Glomerular visceral epithelial cell (primary cell): ENCODE measurements around the gene FAM120A.

ENCODE experiments used
- DNase-seq: peaks from one replicate; pipeline ENCODE4 v3.0.0-alpha.2; 2016; ENCODE audit errors: extremely low spot score

FAM120A gene

DNA sequence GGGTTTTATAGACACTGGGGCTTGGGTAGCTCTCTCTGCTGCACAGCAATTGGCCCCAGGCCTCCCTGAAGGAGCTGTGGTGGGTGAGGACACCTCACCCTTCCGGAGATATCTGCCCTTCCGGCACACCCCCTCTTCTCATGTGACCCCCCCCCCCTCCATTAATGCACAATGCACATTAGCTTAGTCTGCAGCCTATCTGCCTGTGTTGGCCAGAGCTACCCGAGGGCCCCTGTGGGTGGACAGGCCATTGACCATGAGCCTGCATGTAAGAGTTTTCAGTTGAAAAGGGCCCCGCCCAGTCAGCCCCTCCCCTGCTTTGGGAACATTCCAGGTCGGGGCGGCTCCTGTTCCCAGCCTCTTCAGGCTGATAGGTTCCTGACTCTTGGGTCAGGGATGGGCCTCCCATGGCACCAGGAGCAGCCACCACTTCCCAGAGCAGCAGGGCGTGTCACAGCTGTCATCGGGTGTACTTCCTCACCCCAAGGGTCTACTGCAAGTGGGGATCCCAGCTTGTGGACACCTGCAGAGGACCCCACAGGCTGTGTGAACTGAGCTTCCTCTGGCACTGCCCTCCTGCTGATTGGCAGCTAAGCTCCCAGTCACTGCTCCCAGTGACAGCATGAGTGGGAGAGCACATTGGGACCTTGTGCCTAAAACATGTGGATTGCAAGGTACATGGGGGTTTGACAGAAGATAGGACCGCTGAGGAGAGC, 142.7 kb downstream of the FAM120A start:
- no peak for DNase-seq

DNA sequence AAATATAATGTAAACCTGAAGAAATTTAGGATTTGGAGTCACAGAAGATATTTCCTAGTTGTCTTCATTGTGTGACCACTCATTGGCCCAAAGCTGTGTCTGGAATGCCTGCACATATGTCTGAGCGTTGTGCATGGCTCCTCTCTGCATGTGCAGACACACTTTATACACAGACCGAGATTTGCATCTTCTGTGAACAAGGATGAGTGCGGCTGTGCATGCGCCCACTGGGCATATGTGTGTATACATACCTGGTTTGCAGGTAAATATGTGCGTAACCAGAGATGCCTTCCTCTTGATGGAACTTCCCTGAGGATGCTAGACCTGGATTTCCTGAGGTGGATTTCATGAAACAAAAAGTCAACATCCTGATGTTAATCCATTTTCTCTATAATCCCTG, 144.0 kb downstream of the FAM120A start:
- no peak for DNase-seq

DNA sequence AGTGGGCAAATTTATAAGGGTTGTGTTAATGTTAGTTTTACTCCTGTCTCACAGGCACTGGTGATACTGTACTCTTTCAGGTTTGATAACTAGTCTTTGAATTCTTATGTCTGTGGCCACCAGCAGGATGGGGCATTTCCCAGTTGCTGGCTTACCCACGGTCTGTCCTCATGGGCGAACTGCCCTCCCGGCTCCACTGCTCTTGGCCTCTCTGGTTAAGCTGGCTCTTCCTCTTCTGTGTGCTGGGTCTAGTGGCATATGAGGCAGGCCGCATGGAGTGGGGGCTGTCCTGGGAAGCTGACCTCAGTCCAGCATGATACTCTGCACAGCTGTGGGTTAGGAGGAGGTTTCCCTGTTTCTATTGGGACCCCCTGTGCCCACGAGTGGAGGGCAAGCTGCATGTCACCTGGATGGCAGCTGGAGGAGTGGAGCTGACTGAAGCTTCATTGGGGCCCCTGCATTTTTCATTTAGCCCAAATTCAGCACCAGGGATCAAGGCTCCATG, 144.4 kb downstream of the FAM120A start:
- DNase-seq: no peak

DNA sequence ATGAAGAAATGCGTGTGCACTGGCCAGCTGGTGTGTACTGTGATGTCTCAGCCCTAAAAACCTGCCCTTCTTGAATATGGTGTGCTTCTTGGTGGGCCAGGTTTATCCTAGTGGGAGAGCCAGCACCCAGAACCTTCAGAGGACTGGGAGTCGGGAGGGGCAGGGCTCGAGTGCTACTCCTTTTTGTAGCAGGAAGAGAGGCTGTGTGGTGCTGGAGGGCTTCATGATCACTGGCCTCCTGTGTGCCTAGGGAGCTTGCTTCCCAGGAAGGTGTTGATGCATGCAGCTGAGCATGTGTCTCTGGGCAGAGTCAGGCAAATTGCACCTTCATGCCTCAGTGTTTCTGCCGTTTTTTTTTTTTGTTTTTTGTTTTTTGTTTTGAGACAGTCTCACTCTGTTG, 144.9 kb downstream of the FAM120A start:
- no peak for DNase-seq

DNA sequence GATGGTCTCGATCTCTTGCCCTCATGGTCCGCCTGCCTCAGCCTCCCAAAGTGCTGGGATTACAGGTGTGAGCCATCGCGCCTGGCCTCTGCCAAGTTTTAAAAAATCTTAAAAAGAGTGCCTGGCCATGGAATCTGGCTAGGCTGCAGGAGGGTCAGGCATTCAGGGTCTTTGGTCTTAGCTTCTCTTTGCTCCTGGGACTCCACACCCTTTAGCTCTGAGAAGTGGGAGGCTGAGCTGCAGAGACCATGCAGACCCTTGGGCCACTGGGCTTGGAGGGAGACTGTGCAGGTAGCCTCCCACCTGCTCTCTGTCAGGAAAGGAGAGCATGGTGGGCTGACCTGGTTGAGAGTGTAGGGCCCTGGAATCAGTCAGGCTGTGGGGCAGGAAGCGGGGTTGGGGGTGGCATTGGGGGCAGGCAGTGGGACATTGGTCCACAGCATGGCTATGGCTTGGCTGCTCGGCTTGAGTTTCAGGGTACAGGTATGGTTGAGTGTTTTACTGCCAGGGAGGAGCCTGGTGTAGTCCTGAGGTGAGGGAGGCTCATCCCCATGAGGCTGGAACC, 145.7 kb downstream of the FAM120A start:
- DNase-seq: no peak

DNA sequence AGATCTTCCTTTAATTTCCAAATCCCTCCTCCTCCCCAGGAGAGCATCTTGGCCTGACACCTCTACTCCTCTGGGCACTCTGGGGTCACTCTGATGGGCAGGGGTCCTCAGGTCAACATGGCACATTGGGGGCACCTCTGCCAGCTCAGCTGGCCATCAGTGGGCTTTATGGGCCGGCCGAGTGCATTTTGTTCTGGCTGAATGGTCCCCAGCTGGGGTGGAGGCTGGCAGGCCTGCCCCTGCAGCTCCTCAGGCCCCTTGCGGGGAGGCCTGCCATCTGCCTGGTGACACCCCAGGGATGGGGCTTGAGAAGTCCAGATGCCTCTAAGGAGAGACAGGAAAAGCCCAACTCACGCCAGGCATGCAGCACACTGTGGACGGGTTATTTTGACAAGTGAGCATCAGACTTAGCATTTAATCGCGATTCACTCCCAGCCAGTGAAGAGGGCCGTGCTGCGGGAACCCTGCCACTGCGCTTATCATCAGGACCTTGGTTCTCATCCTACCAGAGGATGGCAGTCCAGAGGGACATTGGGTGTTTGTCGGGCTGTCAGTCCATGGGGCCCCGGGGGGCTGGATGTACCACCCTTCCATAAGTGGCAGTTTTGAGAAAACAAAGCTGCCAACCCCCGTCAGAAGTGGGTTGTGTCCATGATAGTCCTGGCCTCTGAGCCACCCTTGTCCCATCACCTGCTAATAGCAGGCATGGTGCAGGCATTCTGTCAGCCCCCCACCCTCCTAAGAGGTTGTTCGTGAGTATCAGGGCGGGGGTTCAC, 146.6 kb downstream of the FAM120A start:
- DNase-seq: no peak

DNA sequence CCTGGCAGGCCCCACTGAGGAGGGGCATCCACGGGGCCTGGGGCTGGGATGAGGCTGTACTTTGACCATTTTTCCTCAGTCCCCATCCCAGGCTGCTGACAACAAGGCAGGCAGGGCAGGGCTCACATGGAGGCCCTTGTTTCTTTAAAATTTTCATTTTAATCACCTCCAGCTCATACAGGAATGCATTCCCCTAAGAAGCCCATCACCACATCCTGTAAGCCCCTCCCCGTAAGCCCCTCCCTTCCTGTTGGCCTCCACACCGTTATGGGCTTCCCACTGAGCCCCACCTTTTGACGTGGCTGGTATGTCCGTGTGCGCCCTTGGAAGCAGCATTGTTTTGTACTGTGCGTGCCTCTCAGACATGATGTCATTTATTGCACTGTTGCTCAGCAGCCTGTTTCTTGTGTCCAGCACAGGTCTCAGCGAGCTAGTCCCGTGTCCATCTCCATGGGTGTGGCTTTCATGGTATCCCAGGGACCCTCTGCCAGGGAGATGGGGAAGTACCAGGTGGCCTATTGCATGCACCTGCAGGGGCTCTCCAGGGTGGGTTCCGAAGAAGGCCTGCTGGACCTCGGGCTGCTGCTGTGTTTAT, 147.3 kb downstream of the FAM120A start:
- DNase-seq: no peak

DNA sequence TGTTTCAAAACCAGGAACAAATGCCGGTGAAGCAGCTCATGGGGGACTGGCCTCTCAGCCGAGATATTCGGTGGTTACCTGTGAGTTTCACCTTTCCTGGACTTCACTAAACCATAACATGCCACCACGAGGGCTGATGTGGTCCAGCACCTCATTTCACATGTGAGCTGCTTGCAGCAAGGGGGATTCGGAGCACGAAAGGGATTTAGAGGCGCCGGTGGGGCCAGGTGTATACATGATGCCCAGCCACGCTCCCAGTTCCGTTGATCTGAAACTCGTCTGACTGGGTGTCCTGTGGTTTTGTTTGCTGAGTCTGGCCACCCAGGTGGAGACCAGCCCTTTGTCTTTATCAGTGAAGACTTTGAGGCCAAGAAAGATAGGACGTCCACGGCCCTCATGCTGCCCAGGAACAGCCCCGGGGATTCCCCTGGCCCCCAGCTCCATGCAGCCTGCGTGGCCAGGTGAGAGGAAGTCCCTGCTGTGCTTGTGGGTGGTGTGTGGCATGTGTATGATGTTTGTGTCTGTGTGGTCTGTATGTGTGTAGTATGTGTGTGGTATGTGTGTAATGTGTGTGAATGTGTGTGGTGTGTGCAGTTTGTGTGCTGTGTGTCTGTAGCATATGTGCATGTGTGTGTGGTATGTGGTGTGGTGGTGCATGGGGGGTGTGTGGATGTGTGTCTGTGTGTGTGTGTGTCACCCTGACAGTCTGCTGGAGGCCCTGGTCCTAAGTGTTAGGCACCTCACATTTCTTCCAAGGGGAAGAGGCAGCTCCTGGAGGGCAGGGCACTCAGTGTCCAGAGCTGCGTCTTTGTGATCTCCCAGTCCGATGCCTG, 148.3 kb downstream of the FAM120A start:
- no peak for DNase-seq

DNA sequence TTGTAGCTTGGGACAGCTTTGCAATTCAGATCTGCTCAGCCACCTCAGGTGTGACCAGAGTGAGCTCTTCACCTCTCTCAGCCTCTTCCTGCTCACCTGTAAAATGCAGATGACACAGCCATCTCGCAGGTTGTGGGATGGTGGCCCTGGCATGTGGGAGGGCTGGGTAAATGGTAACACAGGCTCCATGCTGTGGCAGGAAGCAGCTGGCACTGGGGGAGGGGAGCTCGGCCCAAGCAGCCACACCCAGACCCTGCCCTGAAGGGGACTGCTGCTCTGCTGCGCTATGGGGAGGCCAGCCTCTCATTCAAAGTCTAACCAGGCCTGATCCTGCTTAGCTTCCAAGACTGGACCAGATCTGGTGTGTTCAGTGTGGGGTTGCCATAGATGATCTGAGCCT, 149.0 kb downstream of the FAM120A start:
- DNase-seq: no peak

DNA sequence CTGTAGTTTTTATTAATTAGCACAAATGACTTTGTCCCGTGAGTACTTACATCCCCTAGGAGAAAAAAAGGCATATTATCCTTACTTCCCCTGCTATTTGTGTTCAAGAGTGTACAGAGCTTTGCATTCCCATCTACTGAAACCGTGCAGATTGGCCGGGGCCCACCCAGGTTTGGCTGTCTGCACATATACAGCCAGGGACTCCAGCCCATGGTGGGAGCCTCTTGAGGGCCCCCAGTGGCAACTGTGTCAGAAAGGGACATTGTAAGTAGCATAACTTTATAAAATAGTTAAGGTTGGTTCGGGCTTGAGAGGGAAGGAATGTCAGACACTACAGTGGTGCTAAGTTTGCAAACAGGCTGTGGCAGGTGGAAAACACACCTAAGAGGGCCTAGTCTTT, 149.6 kb downstream of the FAM120A start:
- DNase-seq: no peak

DNA sequence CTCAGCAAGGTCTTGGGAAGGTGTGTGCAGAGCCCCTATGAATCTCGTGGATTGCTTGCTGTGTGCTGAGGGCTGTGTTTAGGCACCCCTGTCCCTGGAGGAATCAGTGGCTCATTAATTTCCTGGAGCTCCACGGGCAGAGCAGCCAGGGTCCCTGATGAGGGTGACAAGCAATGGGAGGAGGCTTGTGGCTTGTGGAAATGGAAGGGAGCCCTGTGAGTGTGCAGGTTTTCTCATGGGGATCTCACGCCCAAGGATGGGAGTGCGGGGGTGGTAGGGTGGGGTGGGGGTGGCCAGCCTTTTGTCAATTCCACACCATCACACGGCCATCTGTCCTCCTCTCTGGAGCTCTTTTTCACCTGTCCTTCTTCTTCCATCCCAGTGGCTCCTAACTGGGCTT, 150.2 kb downstream of the FAM120A start:
- no peak for DNase-seq

DNA sequence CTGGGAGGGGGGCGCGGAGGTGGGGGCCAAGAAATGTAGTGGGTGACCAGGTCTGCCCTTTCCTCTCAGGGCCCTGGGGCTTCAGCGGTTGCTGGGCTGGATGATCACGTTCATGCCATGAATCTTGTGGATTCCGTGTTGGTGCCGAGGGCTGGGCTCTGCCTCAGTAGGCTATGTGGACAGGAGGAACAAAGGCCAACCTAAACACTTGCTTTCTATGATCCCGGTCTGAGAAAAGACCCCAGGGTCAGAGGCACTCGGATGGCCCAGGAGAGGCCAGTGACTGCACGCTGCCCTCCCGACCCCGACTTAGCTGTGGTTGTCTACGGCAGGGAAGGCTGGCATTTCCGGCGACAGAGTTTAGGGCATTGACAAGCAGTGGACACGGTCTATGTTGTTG, 151.5 kb downstream of the FAM120A start:
- no peak for DNase-seq

DNA sequence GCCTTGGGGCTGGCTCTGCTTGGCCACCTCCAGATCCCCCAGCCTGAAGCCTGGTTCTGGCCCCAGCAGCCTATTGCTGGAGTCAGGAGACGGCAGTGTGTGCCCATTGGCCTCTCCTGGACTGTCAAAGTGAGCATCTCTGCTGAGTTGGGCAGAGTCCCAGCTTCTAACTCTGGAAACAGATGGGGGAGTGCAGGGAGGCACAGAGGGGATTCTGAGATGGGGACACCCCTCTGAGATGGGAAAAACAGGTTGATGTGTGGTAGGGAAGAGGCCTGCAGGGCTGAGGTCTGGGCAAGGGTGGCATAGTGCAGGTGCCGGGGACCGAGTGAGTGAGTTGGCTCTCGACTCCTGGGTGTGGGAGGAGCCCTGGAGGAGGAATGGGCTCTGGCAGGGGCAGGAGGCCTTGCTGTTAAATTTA, 152.4 kb downstream of the FAM120A start:
- no peak for DNase-seq

DNA sequence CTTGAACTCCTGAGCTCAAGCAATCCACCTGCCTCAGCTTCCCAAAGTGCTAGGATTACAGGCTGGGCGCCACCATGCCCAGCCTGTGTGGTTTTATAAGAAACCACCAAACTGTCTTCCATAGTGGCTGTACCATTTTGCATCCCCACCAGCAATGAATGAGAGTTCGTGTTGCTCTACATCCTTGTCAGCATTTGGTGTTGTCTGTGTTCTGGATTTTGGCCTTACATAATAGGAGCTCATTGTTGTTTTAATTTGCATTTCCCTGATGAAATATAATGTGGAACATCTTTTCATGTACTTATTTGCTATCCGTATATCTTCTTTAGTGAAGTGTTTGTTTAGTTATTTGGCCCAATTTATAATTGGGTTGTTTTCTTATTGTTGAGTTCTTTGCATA, 154.7 kb downstream of the FAM120A start:
- DNase-seq: no peak

DNA sequence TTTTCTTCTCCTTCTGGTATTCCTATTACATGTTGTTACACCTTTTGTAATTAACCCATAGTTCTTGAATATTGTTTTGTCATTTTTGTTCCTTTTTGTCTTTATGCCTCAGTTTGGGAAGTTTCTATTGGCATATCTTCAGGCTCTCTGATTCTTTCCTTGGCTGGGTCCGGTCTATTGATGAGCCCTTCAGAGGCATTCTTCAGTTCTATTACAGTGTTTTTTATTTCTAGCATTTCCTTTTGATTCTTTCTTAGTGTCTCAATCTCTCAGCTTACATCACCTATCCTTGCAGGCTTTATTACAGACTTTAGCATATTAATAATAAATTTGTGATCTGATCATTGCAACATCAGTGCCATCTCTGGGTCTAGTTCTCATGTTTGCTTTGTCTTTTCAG, 158.7 kb downstream of the FAM120A start:
- no peak for DNase-seq

DNA sequence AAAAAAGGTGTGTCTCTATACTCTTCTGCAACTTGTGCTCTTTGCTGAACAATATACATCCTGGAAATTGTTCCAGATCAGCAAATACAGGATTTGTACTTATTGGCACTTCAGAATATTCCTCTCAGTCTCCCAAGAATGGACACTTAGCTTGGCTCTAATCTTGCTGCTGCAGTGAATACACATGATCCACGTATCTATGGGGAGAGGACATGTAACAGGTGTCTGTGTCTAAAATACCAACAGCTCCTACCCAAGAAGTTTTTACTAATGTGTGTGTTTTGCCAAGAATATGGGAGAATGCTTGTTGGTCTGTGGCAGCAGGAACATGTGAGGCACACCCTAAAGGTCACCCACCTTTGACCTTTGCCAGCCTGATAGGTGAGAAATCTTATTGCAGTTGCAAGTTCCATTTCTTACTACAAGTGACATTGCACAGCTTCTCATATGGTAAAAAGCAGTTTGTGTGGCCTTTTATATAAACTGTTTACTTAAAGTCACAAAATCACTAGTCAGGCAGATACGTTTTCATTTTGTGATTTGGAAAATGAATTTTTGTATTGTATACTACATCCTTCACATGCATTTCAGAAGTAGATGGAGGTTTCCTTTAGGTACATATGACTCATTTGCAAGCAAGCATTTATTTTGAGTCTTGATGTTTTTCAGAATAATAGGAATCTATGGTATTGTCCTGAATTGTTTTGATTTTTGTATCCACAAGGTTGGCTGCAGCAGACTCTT, 160.7 kb downstream of the FAM120A start:
- no peak for DNase-seq

DNA sequence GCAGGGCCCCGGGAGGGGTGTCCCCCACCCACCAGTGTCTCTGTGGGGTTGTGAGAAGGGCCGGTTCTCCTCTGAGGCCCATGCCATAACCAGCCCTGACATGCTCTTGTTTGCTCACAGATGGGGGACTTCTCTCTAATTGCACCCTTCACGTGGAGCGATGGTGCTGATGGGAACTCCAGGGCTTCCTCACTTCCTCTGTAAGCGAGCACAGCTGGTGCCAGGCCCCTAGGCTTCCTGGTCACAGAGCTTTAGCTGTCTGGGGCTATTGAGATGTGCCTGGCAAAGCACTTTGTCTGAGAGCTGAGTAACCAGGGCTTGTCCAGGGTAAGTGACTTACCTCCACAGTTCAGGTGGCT, 161.3 kb downstream of the FAM120A start:
- no peak for DNase-seq

DNA sequence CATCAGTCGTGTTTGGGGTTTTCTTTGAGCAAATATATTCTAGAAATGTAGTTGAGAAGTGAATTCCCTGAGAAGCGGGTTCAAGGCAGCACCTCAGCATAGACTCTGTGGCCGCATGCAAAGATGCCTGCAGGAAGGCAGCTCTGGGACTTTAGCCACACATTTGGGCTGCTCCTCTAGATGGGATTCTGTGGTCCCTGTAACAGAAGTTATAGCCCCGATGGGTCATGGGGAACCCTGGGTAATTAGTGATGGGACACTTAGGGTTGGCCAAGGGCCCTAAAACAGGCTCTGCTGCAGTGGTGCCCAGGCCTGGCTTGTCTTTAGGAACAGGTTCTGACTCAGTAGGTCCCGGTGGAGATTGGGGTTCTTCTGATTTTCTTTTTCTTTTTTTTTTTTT, 161.7 kb downstream of the FAM120A start:
- no peak for DNase-seq

DNA sequence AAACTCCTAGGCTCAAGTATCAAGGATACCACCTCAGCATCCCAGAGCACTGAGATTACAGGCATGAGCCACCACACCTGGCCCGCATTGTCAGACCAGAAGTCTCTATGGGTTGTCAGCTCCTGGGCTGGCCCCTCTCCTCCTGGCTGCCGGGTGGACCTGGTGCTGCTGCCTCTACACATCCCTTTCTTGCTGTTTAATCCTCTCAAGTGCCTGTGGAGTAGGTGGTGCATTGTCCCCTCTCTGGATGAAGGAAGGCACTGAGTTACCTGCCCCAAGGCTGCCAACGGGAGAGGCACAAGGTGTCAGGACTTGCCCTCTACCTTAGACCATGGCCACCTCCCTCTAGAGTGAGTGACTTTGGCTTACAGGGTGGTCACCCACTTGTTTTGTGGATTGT, 162.3 kb downstream of the FAM120A start:
- DNase-seq: no peak

DNA sequence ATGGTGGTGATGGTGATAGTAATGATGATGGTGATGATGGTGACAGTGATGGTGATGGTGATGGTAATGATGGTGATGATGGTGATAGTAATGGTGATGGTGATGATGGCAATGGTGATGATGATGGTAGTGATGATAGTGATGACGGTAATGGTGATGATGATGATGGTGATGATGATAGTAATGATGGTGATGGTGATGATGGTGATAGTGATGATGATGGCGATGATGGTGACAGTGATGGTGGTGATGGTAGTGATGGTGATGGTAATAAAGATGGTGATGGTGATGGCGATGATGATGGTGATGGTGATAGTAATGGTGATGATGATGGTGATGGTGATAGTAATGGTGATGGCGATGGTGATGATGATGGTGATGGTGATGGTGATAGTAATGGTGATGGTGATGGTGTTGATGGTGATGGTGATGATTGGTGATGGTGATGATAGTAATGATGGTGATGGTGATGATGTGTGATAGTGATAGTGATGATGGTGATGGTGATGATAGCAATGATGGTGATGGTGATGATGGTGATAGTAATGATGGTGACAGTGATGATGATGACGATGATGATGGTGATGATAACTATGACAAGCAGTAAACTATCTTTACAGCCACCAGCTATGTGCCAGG, 163.5 kb downstream of the FAM120A start:
- DNase-seq: no peak
